NCI-H2107 treated with DMSO at 0.1 percent for 48 hours (cell line): ENCODE results near the gene SAMD11.

Experiments
- DNase-seq: peaks from one replicate; lab custom pipeline; 2025; ENCODE audit not compliant: unreplicated experiment; lab: John Stamatoyannopoulos, UW

The SAMD11 gene

GRCh38 chr1:931380-932172 is 7.9 kb downstream of the SAMD11 start:
- DNase-seq: no peak

- no peak for DNase-seq
Observed at GRCh38 chr1:932173-932510, 8.4 kb downstream of the SAMD11 start.

GRCh38 chr1:932776-933602 is 9.3 kb downstream of the SAMD11 start:
- no peak for DNase-seq

GRCh38 chr1:933603-933940 is 9.8 kb downstream of the SAMD11 start:
- no peak for DNase-seq

GRCh38 chr1:934991-935750 is 11.4 kb downstream of the SAMD11 start:
- no peak for DNase-seq

- DNase-seq: no peak
Observed at GRCh38 chr1:935751-936231, 12.1 kb downstream of the SAMD11 start.

GRCh38 chr1:936348-937264 is 12.9 kb downstream of the SAMD11 start:
- no peak for DNase-seq

GRCh38 chr1:937521-937920 is 13.8 kb downstream of the SAMD11 start:
- no peak for DNase-seq

- no peak for DNase-seq
Observed at GRCh38 chr1:938088-938683, 14.5 kb downstream of the SAMD11 start.

GRCh38 chr1:938711-939489 is 15.2 kb downstream of the SAMD11 start:
- DNase-seq: no peak

- DNase-seq: no peak
Observed at GRCh38 chr1:939511-940106, 15.9 kb downstream of the SAMD11 start.

GRCh38 chr1:940107-941014 is 16.6 kb downstream of the SAMD11 start:
- no peak for DNase-seq

GRCh38 chr1:941015-941587 is 17.4 kb downstream of the SAMD11 start:
- no peak for DNase-seq

GRCh38 chr1:941588-942383 is 18.1 kb downstream of the SAMD11 start:
- DNase-seq: no peak

- DNase-seq: no peak
Observed at GRCh38 chr1:942411-942821, 18.7 kb downstream of the SAMD11 start.

GRCh38 chr1:942864-943533 is 19.3 kb downstream of the SAMD11 start:
- DNase-seq: no peak
